ENCODE results near the gene SLC25A25. TPM values are rescaled to one million over a fixed set of nuclear protein-coding genes. Genes with fewer than 3 reads are reported as not detected.
"Not testable (repeated sequence)": the region's sequence is repeated elsewhere in the genome, so short reads cannot be mapped to it uniquely, and the experiment has no call there.

The SLC25A25 gene
- polyA plus RNA-seq, 1 experiment, result 12.9 TPM

GRCh38 chr9:128109050-128109709 is 41.1 kb downstream of the SLC25A25 start:
- Histone ChIP-seq H3K36me3 (ENCODE audit: control insufficient read depth, insufficient read depth, low read length) (peaks cover 33% of the 10 kb centered on the region), H3K4me3 (ENCODE audit: low read depth, low read length) (no peak overlapping the region), H3K27me3 (ENCODE audit: control insufficient read depth, insufficient read depth, low read length) (no peaks in the 10 kb centered on the region)
- ChIA-PET CTCF (interaction anchor here (0.6 to 7.7 kb wide), 5 partner anchors 8 to 165 kb away, joined by 3 to 59 read pairs (median 4); no protein-coding TSS in a partner anchor), POLR2A (no interaction called here)
- no peak for DNase-seq (ENCODE audit: low read depth)
- no peak for TF ChIP-seq CTCF (IDR thresholded peaks at IDR 0.05; ENCODE audit: insufficient read depth, low read depth, low read length)

- H3K27me3 ChIP-seq (ENCODE audit: control insufficient read depth, insufficient read depth, low read length); DNase-seq (ENCODE audit: low read depth); CTCF ChIA-PET; H3K4me3 ChIP-seq (ENCODE audit: low read depth, low read length); POLR2A ChIA-PET: not testable (repeated sequence)
- H3K36me3 ChIP-seq (ENCODE audit: control insufficient read depth, insufficient read depth, low read length), result peaks cover 20% of the 10 kb centered on the region
These were observed 43.7 kb downstream of the SLC25A25 start for GRCh38 chr9:128111726-128112125.

- no peak overlapping the region for H3K4me3 ChIP-seq (ENCODE audit: low read depth, low read length)
- H3K27me3 ChIP-seq (ENCODE audit: control insufficient read depth, insufficient read depth, low read length), result no peaks in the 10 kb centered on the region
- ChIA-PET POLR2A (no interaction called here), CTCF (interaction anchor here (0.9 to 5.4 kb wide), 4 partner anchors 11 to 171 kb away, joined by 3 to 58 read pairs (median 4); no protein-coding TSS in a partner anchor)
- H3K36me3 ChIP-seq (ENCODE audit: control insufficient read depth, insufficient read depth, low read length), result peaks cover 3% of the 10 kb centered on the region; the same call in 1 of the 2 replicates
- no peak for DNase-seq (ENCODE audit: low read depth)
- TF ChIP-seq CTCF (IDR thresholded peaks at IDR 0.05; ENCODE audit: insufficient read depth, low read depth, low read length), result no peak
These were observed 45.7 kb downstream of the SLC25A25 start for GRCh38 chr9:128113526-128114325.

- ChIA-PET POLR2A (no interaction called here), CTCF (interaction anchor here (1.1 to 5.4 kb wide), 5 partner anchors 10 to 172 kb away, joined by 4 to 58 read pairs (median 11); partner anchors contain the start of gene PTGES2)
- TF ChIP-seq CTCF (IDR thresholded peaks at IDR 0.05; ENCODE audit: insufficient read depth, low read depth, low read length), result no peak
These were observed 46.5 kb downstream of the SLC25A25 start for GRCh38 chr9:128114326-128115186.

GRCh38 chr9:128115187-128116103 is 47.4 kb downstream of the SLC25A25 start:
- H3K36me3 ChIP-seq (ENCODE audit: control insufficient read depth, insufficient read depth, low read length), result 0 out of 2 replicates have a peak, but pooled peaks cover 1% of the 10 kb centered on the region
- DNase-seq (ENCODE audit: low read depth), result no peak
- no peak overlapping the region for H3K4me3 ChIP-seq (ENCODE audit: low read depth, low read length)
- no peak for TF ChIP-seq CTCF (IDR thresholded peaks at IDR 0.05; ENCODE audit: insufficient read depth, low read depth, low read length)
- H3K27me3 ChIP-seq (ENCODE audit: control insufficient read depth, insufficient read depth, low read length), result no peaks in the 10 kb centered on the region
- ChIA-PET POLR2A (no interaction called here), CTCF (interaction anchor here (0.6 to 5.4 kb wide), 10 partner anchors 9 to 520 kb away, joined by 3 to 59 read pairs (median 22); partner anchors contain the start of gene PTGES2)

More at GRCh38 chr9:128114326-128115186, 46.5 kb downstream of the SLC25A25 start:
- no peak for DNase-seq (ENCODE audit: low read depth)
- Histone ChIP-seq H3K27me3 (ENCODE audit: control insufficient read depth, insufficient read depth, low read length) (no peaks in the 10 kb centered on the region), H3K4me3 (ENCODE audit: low read depth, low read length) (no peak overlapping the region), H3K36me3 (ENCODE audit: control insufficient read depth, insufficient read depth, low read length) (peaks cover 1% of the 10 kb centered on the region; the same call in 1 of the 2 replicates)

Measured in BJ (cell line).